G401 (cell line): Measurements from ENCODE around the gene RPL15. TPM values are rescaled to one million over a fixed set of nuclear protein-coding genes. Genes with fewer than 3 reads are reported as not detected.

Experiments used
- DNase-seq: peaks from one replicate; pipeline ENCODE4 v3.0.0-alpha.2; 2015; ENCODE audit warnings: low spot score
- in situ Hi-C: cut with HindIII; loops from 2 replicates; pipeline ENCODE4 v1.10.0; 2016; ENCODE audit warnings: low sequenced_read_pairs, mixed read lengths
- total RNA-seq: library from RNA; depleted of rRNA; stranded (reverse); fragments of >200 nt; shearing (Covaris generic); gene quantifications from 2 replicates; pipeline ENCODE4 v1.2.3, GENCODE V29; 2014; rRNA removed

Gene RPL15
- total RNA-seq, 1 experiment from 2014 or later: 5,783 TPM

GRCh38 chr3:23950293-23950692 lies 33.4 kb downstream of the RPL15 start:
- DNase-seq: no peak
- in situ Hi-C loops: no loop called here

- in situ Hi-C loops: no loop called here
- DNase-seq: no peak
These were observed 35.7 kb downstream of the RPL15 start for GRCh38 chr3:23952646-23953045.

GRCh38 chr3:23953523-23953922 lies 36.6 kb downstream of the RPL15 start:
- in situ Hi-C loops: no loop called here

GRCh38 chr3:23954144-23954543 lies 37.2 kb downstream of the RPL15 start:
- DNase-seq: no peak
- in situ Hi-C loops: no loop called here

More at GRCh38 chr3:23953523-23953922, 36.6 kb downstream of the RPL15 start:
- no peak for DNase-seq

GRCh38 chr3:23956701-23957100 lies 39.8 kb downstream of the RPL15 start:
- in situ Hi-C loops: no loop called here
- no peak for DNase-seq

GRCh38 chr3:23959135-23959900 lies 42.4 kb downstream of the RPL15 start:
- in situ Hi-C loops: no loop called here

GRCh38 chr3:23960649-23961048 lies 43.7 kb downstream of the RPL15 start:
- in situ Hi-C loops: no loop called here
- no peak for DNase-seq

More at GRCh38 chr3:23959135-23959900, 42.4 kb downstream of the RPL15 start:
- DNase-seq: no peak

GRCh38 chr3:23961066-23961465 lies 44.1 kb downstream of the RPL15 start:
- in situ Hi-C loops: no loop called here
- DNase-seq: no peak

GRCh38 chr3:23961913-23962312 lies 45.0 kb downstream of the RPL15 start:
- no peak for DNase-seq
- in situ Hi-C loops: no loop called here

GRCh38 chr3:23964537-23965235 lies 47.8 kb downstream of the RPL15 start:
- in situ Hi-C loops: no loop called here

GRCh38 chr3:23966328-23966727 lies 49.4 kb downstream of the RPL15 start:
- no peak for DNase-seq
- in situ Hi-C loops: no loop called here

More at GRCh38 chr3:23964537-23965235, 47.8 kb downstream of the RPL15 start:
- no peak for DNase-seq

GRCh38 chr3:23968463-23969184 lies 51.7 kb downstream of the RPL15 start:
- DNase-seq: no peak
- in situ Hi-C loops: no loop called here

GRCh38 chr3:23969393-23969792 lies 52.5 kb downstream of the RPL15 start:
- in situ Hi-C loops: no loop called here
- no peak for DNase-seq

Other genes with a start within 250 kb of the RPL15 start
- 121 and 174 TPM in 2 replicates for gene UBE2E1, start 111.2 kb upstream of the RPL15 start, total RNA-seq
- gene NKIRAS1, start 142 bp upstream of the RPL15 start, total RNA-seq: 15.0 and 20.1 TPM in 2 replicates
- gene NR1D2, start 28.2 kb downstream of the RPL15 start, total RNA-seq: 7.9 and 21.4 TPM in 2 replicates